ENCODE measurements around the gene RRBP1.

The RRBP1 gene

GRCh38 chr20:17645546-17646208, 36.4 kb downstream of the RRBP1 start:
- DNase-seq: no peak

DNA sequence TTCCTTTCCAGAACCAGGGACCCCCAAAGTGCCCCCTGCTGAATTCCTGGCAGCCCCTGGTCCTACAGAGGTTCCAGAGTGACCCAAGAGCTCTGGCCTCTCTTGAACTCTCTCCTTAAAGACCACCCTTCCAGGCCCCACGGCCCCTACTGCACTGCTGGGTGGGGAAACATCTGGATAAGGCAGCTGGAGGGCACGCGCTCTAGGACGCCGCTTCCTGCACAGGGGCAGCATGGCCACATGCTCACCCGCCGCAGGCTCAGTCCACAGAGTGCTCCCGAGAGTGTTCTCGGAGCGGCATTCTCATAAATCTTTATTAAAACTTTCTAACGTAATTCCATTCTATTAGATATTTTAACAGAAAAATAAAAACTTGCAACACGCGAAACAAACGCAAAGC, 37.0 kb downstream of the RRBP1 start:
- no peak for DNase-seq

DNA sequence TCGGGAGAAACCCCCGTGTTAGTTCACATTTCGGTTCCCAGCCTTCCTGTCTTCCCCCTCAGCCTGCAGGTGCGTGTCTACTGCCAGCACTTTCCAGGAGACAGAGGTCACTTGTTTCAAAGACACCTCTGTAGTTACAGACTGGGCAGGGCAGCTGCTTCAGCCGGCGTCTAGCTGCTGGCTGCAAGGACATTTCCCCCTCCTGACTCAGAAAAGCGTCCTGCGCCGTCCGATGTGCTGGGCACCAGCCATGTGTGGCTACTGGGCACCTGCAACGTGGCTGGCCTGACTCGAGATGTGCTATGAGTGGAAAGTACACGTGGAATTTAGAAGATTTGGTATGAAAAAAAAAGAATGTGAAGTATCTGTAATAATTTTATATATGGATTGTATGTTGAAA, 37.6 kb downstream of the RRBP1 start:
- DNase-seq: no peak

- no peak for DNase-seq
Measured at GRCh38 chr20:17643531-17644188, 38.4 kb downstream of the RRBP1 start.

DNA sequence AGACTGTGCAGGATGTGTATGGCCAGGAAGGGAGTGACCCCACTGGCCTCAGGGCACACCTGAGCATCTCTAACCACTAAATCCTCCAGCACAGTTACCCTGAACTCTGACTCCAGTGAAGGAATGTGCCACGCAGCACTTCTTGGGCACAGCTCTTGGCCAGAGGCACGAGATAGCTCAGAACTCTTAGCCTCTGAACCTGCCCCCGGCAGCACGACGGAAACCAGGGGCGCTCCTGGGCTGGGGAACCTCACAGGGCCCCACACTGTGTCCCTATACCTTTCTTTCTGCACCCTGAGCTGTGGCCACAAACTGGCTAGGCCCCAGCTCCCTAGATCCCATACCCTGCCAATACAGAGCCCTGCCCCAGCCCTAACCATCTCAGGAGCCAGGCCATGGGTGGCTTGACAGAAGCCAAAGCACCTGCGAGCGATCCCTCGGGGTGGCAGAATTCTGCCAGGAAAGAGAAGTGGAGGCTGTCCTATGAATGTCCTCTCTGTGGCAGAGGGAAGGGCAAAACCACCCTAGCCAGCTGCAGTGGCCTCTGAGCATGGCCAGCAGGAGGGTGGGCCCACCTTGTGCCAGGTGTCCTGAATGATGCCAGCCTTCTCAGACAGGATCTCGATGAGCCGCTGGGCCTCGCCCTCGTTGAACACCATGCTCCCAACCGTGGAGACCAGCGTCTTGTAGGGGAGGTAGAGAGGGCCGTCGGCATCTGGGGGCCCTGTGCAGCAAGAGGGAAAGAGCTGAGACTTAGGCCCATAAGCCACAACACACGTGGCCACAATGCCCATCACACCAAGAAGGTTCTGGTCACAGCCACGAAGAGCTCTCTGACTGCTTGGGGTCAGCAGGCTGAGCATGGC, 39.4 kb downstream of the RRBP1 start:
- no peak for DNase-seq

- no peak for DNase-seq
Measured at GRCh38 chr20:17641993-17642392, 40.0 kb downstream of the RRBP1 start.

GRCh38 chr20:17641520-17641964, 40.5 kb downstream of the RRBP1 start:
- DNase-seq: no peak

DNA sequence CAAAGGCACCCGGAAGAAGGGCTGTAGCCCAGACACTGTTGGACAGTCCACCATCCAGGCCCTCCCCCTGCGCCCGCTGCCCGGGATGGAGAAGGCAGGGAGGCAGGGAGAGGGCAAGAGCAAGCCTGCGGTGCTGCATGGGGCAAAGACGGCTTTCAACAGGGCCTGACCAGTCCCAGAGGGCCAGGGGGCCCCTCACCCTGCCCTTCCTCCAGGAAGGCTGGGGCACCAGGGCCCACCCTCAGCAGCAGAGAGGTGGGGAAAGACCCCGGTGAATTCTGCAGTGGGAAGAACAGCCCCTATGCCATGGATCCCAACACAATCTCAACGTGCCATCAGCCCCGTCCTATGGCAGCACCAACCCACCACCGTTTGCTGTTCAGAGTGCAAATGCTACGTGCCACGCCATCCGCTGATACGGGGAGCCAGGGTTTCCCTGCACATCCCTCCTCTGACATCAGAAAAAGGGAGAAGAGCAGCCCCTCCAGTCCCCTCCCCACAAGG, 41.1 kb downstream of the RRBP1 start:
- no peak for DNase-seq

GRCh38 chr20:17640146-17640874, 41.7 kb downstream of the RRBP1 start:
- no peak for DNase-seq

- DNase-seq: no peak
Measured at GRCh38 chr20:17638835-17639407, 43.1 kb downstream of the RRBP1 start.

- DNase-seq: no peak
Measured at GRCh38 chr20:17637985-17638640, 43.9 kb downstream of the RRBP1 start.

DNA sequence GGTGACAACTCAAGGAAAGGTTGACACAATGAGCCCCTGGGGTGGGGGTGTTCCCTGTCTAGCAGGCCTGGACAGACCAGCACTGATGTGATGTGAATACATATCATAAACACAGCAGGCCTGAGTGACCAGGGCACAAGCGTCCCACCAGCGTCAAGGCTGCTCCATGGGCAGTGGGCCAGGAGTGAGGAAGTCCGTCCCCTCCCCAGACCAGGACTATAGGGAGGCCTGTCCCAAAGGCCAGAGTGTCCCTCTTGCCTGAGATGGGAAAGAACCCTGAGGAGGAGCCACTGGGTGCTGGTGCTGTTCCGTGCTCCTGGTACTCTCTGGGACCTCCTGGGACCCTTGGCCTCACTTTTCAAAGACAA, 44.6 kb downstream of the RRBP1 start:
- DNase-seq: no peak

GRCh38 chr20:17636523-17637412, 45.3 kb downstream of the RRBP1 start:
- DNase-seq: no peak

DNA sequence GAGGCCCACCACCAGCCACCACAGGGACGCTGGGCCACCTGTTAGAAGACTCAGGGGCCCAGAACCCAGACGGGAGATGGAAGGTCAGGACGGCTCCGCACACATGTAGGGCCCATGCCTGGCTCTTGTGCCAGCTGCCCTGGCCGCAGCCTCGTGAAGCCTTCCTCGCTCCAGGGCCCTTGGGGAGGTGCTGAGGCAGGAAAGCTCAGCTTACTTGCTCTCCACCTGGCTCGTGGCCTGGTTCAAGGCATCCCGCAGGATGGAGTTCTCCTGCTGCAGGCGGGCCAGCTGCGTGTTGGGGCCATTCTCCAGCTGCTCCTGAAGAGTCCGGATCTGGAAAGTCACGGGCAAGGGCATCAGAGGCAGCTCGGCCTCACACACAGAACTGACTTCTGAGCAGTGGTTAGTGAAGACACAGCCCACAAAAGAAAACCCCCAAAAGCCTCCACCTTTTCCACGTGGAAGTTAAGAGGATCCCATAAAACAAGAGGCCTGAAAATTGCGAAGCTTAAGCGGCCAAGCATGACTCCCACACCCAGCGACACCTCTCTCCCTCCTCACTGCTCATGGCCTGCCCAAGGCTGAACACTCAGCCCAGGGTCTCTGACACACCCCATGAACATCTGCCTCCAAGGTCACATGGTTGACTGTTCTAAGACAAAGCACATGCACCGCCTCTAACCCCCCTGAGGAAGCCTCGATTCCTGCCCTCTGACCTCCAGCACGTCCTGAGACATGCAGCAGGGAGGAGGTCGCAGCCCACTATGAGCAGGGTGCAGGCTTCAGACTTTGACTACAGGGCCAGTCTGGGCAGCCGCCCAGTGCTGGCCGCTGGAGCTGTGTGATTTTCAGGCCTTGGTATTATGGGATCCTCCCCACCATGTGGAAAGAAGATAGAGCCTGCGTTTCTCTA, 46.5 kb downstream of the RRBP1 start:
- DNase-seq: no peak

- DNase-seq: no peak
Measured at GRCh38 chr20:17634661-17635331, 47.2 kb downstream of the RRBP1 start.

DNA sequence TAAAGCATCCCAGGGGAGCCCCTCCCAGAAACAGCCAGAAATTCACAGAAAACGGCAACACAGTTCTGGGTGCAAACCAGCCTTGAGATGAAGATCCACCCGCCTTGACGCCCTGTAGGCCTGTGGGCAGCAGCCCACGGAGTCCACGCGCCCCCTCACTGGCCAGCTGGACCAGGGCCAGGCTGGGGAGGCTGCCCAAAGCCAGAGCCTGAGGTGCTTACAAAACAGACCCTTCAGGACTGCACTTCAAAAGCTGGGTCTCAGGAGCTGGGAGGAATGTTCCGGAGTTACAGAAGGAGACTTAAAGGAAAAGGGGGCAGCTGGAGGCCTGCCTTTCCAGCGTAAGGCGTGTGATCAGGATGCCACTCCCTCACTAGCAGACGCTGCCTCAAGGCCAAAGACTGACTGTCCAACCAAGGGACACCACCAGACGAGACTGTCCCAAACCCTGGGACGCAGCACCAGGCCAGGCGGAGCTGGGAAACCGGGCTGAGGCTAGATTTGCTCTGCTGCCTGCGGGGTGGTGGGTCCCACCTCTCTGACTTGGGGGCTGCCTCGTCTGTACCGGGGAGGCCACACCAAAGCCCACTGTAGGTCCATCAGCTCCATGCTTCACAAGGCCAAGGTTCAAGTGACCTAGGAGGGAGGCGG, 48.1 kb downstream of the RRBP1 start:
- DNase-seq: no peak

GRCh38 chr20:17633221-17633849, 48.7 kb downstream of the RRBP1 start:
- DNase-seq: no peak
